H9 (cell line): ENCODE measurements around the gene ZNF335. TPM values are rescaled to one million over a fixed set of nuclear protein-coding genes. Genes with fewer than 3 reads are reported as not detected.

Experiments
- DNase-seq: peaks from one replicate; pipeline ENCODE4 v3.0.0-alpha.2; 2017
- H2AFZ ChIP-seq: one replicate; pipeline ENCODE4 v1.6.1; 2013; ENCODE audit warnings: mild to moderate bottlenecking, low read length, control low read depth, moderate library complexity
- H2AK5ac ChIP-seq: 2 replicates; pipeline ENCODE4 v1.6.1; 2013; ENCODE audit warnings: low read length, control low read depth, mixed read lengths; ENCODE audit not compliant: insufficient read length
- H2BK120ac ChIP-seq: one replicate; pipeline ENCODE4 v1.6.1; 2013; ENCODE audit warnings: low read depth, mild to moderate bottlenecking, low read length, control low read depth, inconsistent platforms; ENCODE audit not compliant: poor library complexity, severe bottlenecking
- H2BK12ac ChIP-seq: 2 replicates; pipeline ENCODE4 v1.6.1; 2013; ENCODE audit warnings: low read length, control low read depth, mixed read lengths, low read depth; ENCODE audit not compliant: insufficient read length
- H2BK15ac ChIP-seq: 2 replicates; pipeline ENCODE4 v1.6.1; 2013; ENCODE audit warnings: low read depth, low read length, control low read depth
- H2BK20ac ChIP-seq: one replicate; pipeline ENCODE4 v1.6.1; 2013; ENCODE audit warnings: low read depth, mild to moderate bottlenecking, low read length, control low read depth, inconsistent platforms; ENCODE audit not compliant: poor library complexity, severe bottlenecking
- H2BK5ac ChIP-seq: 2 replicates; pipeline ENCODE4 v1.6.1; 2013; ENCODE audit warnings: low read length, control low read depth, mixed read lengths; ENCODE audit not compliant: insufficient read length
- H3K14ac ChIP-seq: 2 replicates; pipeline ENCODE4 v1.6.1; 2013; ENCODE audit warnings: low read length, control low read depth; ENCODE audit not compliant: insufficient read depth
- H3K18ac ChIP-seq: 2 replicates; pipeline ENCODE4 v1.6.1; 2013; ENCODE audit warnings: low read depth, mild to moderate bottlenecking, mixed read lengths, low read length, control low read depth; ENCODE audit not compliant: insufficient read length
- H3K23ac ChIP-seq: 2 replicates; pipeline ENCODE4 v1.6.1; 2013; ENCODE audit warnings: low read length, control low read depth, mixed read lengths, low read depth; ENCODE audit not compliant: insufficient read length
- H3K23me2 ChIP-seq: 2 replicates; pipeline ENCODE4 v1.6.1; 2013; ENCODE audit warnings: low read depth, mild to moderate bottlenecking, mixed read lengths, low read length, control low read depth; ENCODE audit not compliant: insufficient read length, poor library complexity, severe bottlenecking
- H3K27ac ChIP-seq: 2 replicates; pipeline ENCODE4 v1.5.1; 2013; ENCODE audit warnings: low read length, control low read depth, mixed read lengths, low read depth; ENCODE audit not compliant: insufficient read length
- H3K27me3 ChIP-seq: 2 replicates; pipeline ENCODE4 v1.6.1; 2013; ENCODE audit warnings: low read length, control low read depth, inconsistent platforms; ENCODE audit not compliant: insufficient read depth
- H3K4ac ChIP-seq: 2 replicates; pipeline ENCODE4 v1.6.1; 2013; ENCODE audit warnings: low read depth, mild to moderate bottlenecking, control low read depth, inconsistent platforms, low read length, moderate library complexity
- H3K4me1 ChIP-seq: 2 replicates; pipeline ENCODE4 v1.6.1; 2013; ENCODE audit warnings: low read length, control low read depth, inconsistent platforms; ENCODE audit not compliant: insufficient read depth
- H3K4me2 ChIP-seq: 2 replicates; pipeline ENCODE4 v1.6.1; 2013; ENCODE audit warnings: low read length, control low read depth, mixed read lengths; ENCODE audit not compliant: insufficient read length, insufficient read depth
- H3K56ac ChIP-seq: 2 replicates; pipeline ENCODE4 v1.6.1; 2013; ENCODE audit warnings: low read depth, mild to moderate bottlenecking, mixed read lengths, low read length, control low read depth; ENCODE audit not compliant: insufficient read length
- H3K79me1 ChIP-seq: 2 replicates; pipeline ENCODE4 v1.6.1; 2013; ENCODE audit warnings: low read depth, mild to moderate bottlenecking, moderate library complexity, low read length, control low read depth, inconsistent platforms; ENCODE audit not compliant: insufficient read depth, poor library complexity, severe bottlenecking
- H3K79me2 ChIP-seq: 2 replicates; pipeline ENCODE4 v1.6.1; 2013; ENCODE audit warnings: low read length, control low read depth, inconsistent platforms; ENCODE audit not compliant: insufficient read depth
- H3K9ac ChIP-seq: 2 replicates; pipeline ENCODE4 v1.6.1; 2013; ENCODE audit warnings: low read length, control low read depth, mixed read lengths; ENCODE audit not compliant: insufficient read length; ENCODE audit errors: extremely low read depth
- H3K9me3 ChIP-seq: one replicate; pipeline ENCODE4 v1.6.1; 2013; ENCODE audit warnings: low read depth, low read length, inconsistent platforms; ENCODE audit not compliant: control insufficient read depth
- H3T11ph ChIP-seq: one replicate; pipeline ENCODE4 v1.6.1; 2013; ENCODE audit warnings: mild to moderate bottlenecking, low read length, control low read depth, inconsistent platforms
- H4K20me1 ChIP-seq: one replicate; pipeline ENCODE4 v1.6.1; 2013; ENCODE audit not compliant: control insufficient read depth, insufficient read length, insufficient read depth
- H4K5ac ChIP-seq: 2 replicates; pipeline ENCODE4 v1.6.1; 2013; ENCODE audit warnings: low read depth, mild to moderate bottlenecking, mixed read lengths, low read length, control low read depth; ENCODE audit not compliant: insufficient read length
- H4K8ac ChIP-seq: replicated peaks from 2 replicates; pipeline ENCODE4 v1.6.1; 2013; ENCODE audit warnings: low read length, control low read depth, mixed read lengths, low read depth; ENCODE audit not compliant: insufficient read length
- H4K91ac ChIP-seq: 2 replicates; pipeline ENCODE4 v1.6.1; 2013; ENCODE audit warnings: low read depth, mild to moderate bottlenecking, moderate library complexity, mixed read lengths, low read length, control low read depth; ENCODE audit not compliant: insufficient read length
- H3K27ac Mint-ChIP-seq, 3 experiments: 2 replicates in 2 of 3; 3 replicates in 1 of 3; pipeline ENCODE4 v1.8.0; 2020 to 2021; ENCODE audit warnings: mixed read lengths in 3 of 3, mild to moderate bottlenecking in 1 of 3, moderate library complexity in 1 of 3
- H3K27me3 Mint-ChIP-seq: 2 replicates; pipeline ENCODE4 v1.8.0; 2021; ENCODE audit warnings: low read depth, mild to moderate bottlenecking, moderate library complexity, mixed read lengths
- H3K36me3 Mint-ChIP-seq, 3 experiments: 2 replicates in 2 of 3; 3 replicates in 1 of 3; pipeline ENCODE4 v1.8.0; 2020 to 2021; ENCODE audit warnings: low read depth in 3 of 3, mixed read lengths in 3 of 3; ENCODE audit not compliant: insufficient read depth in 1 of 3
- H3K4me1 Mint-ChIP-seq, 2 experiments: 2 replicates each; pipeline ENCODE4 v1.8.0; 2020; ENCODE audit warnings: mixed read lengths in 2 of 2
- H3K4me3 Mint-ChIP-seq, 2 experiments: 2 replicates in 1 of 2; 3 replicates in 1 of 2; pipeline ENCODE4 v1.8.0; 2020 to 2021; ENCODE audit warnings: mild to moderate bottlenecking in 2 of 2, mixed read lengths in 2 of 2, moderate library complexity in 1 of 2
- H3K9me3 Mint-ChIP-seq, 2 experiments: 2 replicates in 1 of 2; 3 replicates in 1 of 2; pipeline ENCODE4 v1.8.0; 2020; ENCODE audit warnings: mild to moderate bottlenecking in 2 of 2, mixed read lengths in 2 of 2, moderate library complexity in 1 of 2
- CTCF ChIP-seq: fragments of 200-600 bp; sonication (generic); conservative IDR thresholded peaks from 3 replicates; pipeline ENCODE4 v1.8.0; 2021; ENCODE audit warnings: antibody characterized with exemption, mild to moderate bottlenecking
- WGBS: extraction: QIAGEN DNeasy Blood & Tissue Kit; methylation state at CpG from one replicate; pipeline ENCODE4 v1.1.7; 2013; ENCODE audit warnings: missing lambda C conversion rate, low lambda C conversion rate, mixed read lengths; ENCODE audit not compliant: insufficient read length; ENCODE audit errors: extremely low coverage; 5-methylcytosine and 5-hydroxymethylcytosine counted together
- total RNA-seq: library from RNA; stranded (reverse); gene quantifications from 2 replicates; pipeline ENCODE4 v1.2.1, GENCODE V29; 2021

ZNF335 gene
- total RNA-seq, 1 experiment from 2014 or later = 21.1 TPM

GRCh38 chr20:45964006-45964400 is 8.0 kb downstream of the ZNF335 start:
- no peak for DNase-seq
- no peak overlapping the region for H3K27ac ChIP-seq
- no peak overlapping the region for H3K4me3 Mint-ChIP-seq
- no peaks in the 10 kb centered on the region for H3K27me3 ChIP-seq
- H4K8ac ChIP-seq = no peak overlapping the region
- H4K91ac ChIP-seq = no peak overlapping the region
- H2BK12ac ChIP-seq = no peak overlapping the region
- no peak overlapping the region for H2BK5ac ChIP-seq
- no peak overlapping the region for H3K56ac ChIP-seq
- H2BK15ac ChIP-seq = no peak overlapping the region
- no peak overlapping the region for H2BK120ac ChIP-seq
- no peak overlapping the region for H3K27ac Mint-ChIP-seq
- no peaks in the 10 kb centered on the region for H4K20me1 ChIP-seq
- no peak overlapping the region for H3K23ac ChIP-seq
- H3K36me3 Mint-ChIP-seq = peaks cover 20 to 76% (median 55%) of the 10 kb centered on the region in 3 experiments; a peak in 6 of 7 replicates
- H4K5ac ChIP-seq = no peak overlapping the region
- no peak overlapping the region for H3K9ac ChIP-seq
- no peaks in the 10 kb centered on the region for H3K4me1 Mint-ChIP-seq
- H2BK20ac ChIP-seq = no peak overlapping the region
- H3K79me2 ChIP-seq = no peaks in the 10 kb centered on the region
- no peak overlapping the region for H3K4me2 ChIP-seq
- no peaks in the 10 kb centered on the region for H3K23me2 ChIP-seq
- no peaks in the 10 kb centered on the region for H3K79me1 ChIP-seq
- H3K18ac ChIP-seq = no peak overlapping the region
- no peaks in the 10 kb centered on the region for H3K9me3 ChIP-seq
- no peak overlapping the region for H2AFZ ChIP-seq
- H3K27me3 Mint-ChIP-seq = no peaks in the 10 kb centered on the region
- WGBS = no CpG with 5 or more reads among the region's 9 CpGs
- no peaks in the 10 kb centered on the region for H3K4me1 ChIP-seq
- H3K9me3 Mint-ChIP-seq = no peaks in the 10 kb centered on the region
- H3K14ac ChIP-seq = no peak overlapping the region
- no peak overlapping the region for H2AK5ac ChIP-seq
- no peak overlapping the region for H3T11ph ChIP-seq
- no peak overlapping the region for H3K4ac ChIP-seq
- no peak for TF ChIP-seq CTCF
